Fibroblast of mammary gland (primary cell): ENCODE results near the gene RABIF.
"Not testable (repeated sequence)": the region's sequence is repeated elsewhere in the genome, so short reads cannot be mapped to it uniquely, and the experiment has no call there.

Experiments used
- DNase-seq: peaks from one replicate; pipeline ENCODE4 v3.0.0-alpha.2; 2010; ENCODE audit warnings: low read depth
- H3K4me3 ChIP-seq: 2 replicates; pipeline ENCODE4 v1.5.1; 2011; ENCODE audit warnings: low read depth, mild to moderate bottlenecking, low read length, moderate library complexity; ENCODE audit not compliant: control insufficient read depth
- CTCF ChIP-seq: conservative IDR thresholded peaks from 2 replicates; pipeline ENCODE4 v1.5.1; 2011; ENCODE audit warnings: low read depth, low read length, inconsistent platforms; ENCODE audit not compliant: control insufficient read depth, insufficient read depth

Gene RABIF

GRCh38 chr1:202836623-202837403, 52.1 kb downstream of the RABIF start:
- no peak overlapping the region for H3K4me3 ChIP-seq
- no peak for TF ChIP-seq CTCF
- DNase-seq, result no peak

- no peak for TF ChIP-seq CTCF
- DNase-seq, result peak; percentile 19
- no peak overlapping the region for H3K4me3 ChIP-seq
These were observed 53.3 kb downstream of the RABIF start for GRCh38 chr1:202835548-202836072.

- DNase-seq, result no peak
- no peak overlapping the region for H3K4me3 ChIP-seq
These were observed 54.0 kb downstream of the RABIF start for GRCh38 chr1:202834771-202835547.

GRCh38 chr1:202831906-202832305, 57.0 kb downstream of the RABIF start:
- no peak overlapping the region for H3K4me3 ChIP-seq
- no peak for TF ChIP-seq CTCF
- no peak for DNase-seq

More at GRCh38 chr1:202834771-202835547, 54.0 kb downstream of the RABIF start:
- TF ChIP-seq CTCF, result no peak

GRCh38 chr1:202829223-202829622, 59.7 kb downstream of the RABIF start:
- DNase-seq, H3K4me3 ChIP-seq: not testable (repeated sequence)
